Skeletal muscle satellite cell (primary cell): ENCODE data around the gene NUP214. TPM values are rescaled to one million over a fixed set of nuclear protein-coding genes. Genes with fewer than 3 reads are reported as not detected.

Experiments
- H3K27me3 ChIP-seq: 2 replicates; pipeline ENCODE4 v1.7.0; 2013; ENCODE audit warnings: low read length; ENCODE audit not compliant: control insufficient read depth, insufficient read depth
- H3K36me3 ChIP-seq: 2 replicates; pipeline ENCODE4 v1.7.0; 2013; ENCODE audit warnings: mild to moderate bottlenecking, control low read depth, low read length; ENCODE audit not compliant: insufficient read depth
- H3K4me1 ChIP-seq: 2 replicates; pipeline ENCODE4 v1.7.0; 2013; ENCODE audit warnings: low read length; ENCODE audit not compliant: control insufficient read depth, insufficient read depth
- H3K4me2 ChIP-seq: 2 replicates; pipeline ENCODE4 v1.7.0; 2013; ENCODE audit warnings: mild to moderate bottlenecking, low read length
- H3K4me3 ChIP-seq: 2 replicates; pipeline ENCODE4 v1.7.0; 2013; ENCODE audit warnings: low read length
- H3K9ac ChIP-seq: 2 replicates; pipeline ENCODE4 v1.7.0; 2013; ENCODE audit warnings: mild to moderate bottlenecking, low read depth, low read length, moderate library complexity
- H3K9me3 ChIP-seq: replicated peaks from 2 replicates; pipeline ENCODE4 v1.7.0; 2013; ENCODE audit warnings: mild to moderate bottlenecking, control low read depth, low read length
- small RNA-seq: library from RNA; depleted of rRNA; stranded (forward); fragments of <200 nt; gene quantifications from one replicate; pipeline ENCODE3, GENCODE V24; 2012

Gene NUP214

DNA sequence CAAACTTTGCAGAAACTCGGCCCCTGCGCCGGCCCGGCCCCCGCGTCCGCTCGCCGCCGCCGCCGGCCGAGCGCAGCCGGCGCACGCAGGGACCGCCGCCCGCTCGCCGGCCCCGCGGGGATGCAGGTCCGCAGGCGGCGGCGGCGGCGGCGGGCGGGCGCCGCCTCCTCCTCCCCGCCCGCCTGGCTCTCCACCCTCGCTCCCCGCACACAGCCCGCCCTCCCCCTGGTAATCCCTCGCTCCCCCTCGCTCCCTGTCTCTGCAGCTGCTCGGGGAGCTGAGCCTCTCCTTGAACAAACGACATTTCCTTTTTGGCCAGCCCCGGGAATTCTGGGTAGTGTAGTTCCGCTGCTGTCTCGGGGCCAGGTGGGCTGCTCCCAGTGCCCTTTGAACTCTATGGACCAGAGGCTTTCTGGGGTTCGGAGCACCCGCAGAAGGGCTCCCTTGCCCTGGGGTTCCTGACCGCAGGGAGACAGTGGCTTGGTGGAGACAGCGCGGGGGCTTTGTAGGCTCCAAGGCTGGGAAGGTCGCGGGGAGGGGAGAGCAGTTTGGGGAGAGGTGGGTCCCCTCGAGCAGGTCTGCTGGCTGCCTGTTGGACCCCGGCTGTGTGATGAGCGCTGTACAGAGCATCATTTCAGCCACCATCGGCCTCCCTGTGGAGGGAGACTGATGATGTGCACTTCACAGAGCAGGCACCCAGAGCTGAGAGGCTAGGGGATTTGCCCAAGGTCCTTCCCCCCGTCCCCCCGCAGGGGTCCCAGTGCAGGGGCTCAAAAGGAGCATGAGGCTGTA lies 152.7 kb downstream of the NUP214 start:
- Histone ChIP-seq H3K9me3 (no peaks in the 10 kb centered on the region), H3K4me2 (peak overlapping the region; percentile 73), H3K9ac (no peak overlapping the region), H3K36me3 (no peaks in the 10 kb centered on the region), H3K4me1 (no peaks in the 10 kb centered on the region), H3K27me3 (peaks cover 47% of the 10 kb centered on the region), H3K4me3 (peak overlapping the region; percentile 65)

DNA sequence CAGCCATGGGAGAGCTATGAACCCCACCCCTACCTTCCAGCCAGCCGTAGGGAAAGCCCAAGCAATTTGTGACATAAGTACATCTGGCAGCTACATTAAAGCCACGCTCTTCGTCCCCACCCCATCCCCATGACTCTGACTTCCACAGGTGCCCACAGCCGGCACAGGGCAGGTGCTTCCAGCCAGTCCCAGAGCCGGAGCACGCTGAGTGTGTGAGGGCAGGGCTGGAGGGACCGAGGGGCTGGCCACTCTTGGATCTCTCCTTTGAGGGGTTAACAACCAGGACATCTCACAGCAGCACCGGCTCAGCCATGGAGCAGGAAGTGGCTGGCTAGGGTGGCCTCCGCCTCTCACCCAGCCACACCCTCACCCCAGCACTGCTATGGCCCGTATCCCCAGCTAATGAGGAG lies 153.3 kb downstream of the NUP214 start:
- Histone ChIP-seq H3K4me2 (no peak overlapping the region), H3K9me3 (no peaks in the 10 kb centered on the region), H3K27me3 (peaks cover 50% of the 10 kb centered on the region), H3K36me3 (no peaks in the 10 kb centered on the region), H3K4me3 (no peak overlapping the region), H3K9ac (no peak overlapping the region), H3K4me1 (no peaks in the 10 kb centered on the region)

DNA sequence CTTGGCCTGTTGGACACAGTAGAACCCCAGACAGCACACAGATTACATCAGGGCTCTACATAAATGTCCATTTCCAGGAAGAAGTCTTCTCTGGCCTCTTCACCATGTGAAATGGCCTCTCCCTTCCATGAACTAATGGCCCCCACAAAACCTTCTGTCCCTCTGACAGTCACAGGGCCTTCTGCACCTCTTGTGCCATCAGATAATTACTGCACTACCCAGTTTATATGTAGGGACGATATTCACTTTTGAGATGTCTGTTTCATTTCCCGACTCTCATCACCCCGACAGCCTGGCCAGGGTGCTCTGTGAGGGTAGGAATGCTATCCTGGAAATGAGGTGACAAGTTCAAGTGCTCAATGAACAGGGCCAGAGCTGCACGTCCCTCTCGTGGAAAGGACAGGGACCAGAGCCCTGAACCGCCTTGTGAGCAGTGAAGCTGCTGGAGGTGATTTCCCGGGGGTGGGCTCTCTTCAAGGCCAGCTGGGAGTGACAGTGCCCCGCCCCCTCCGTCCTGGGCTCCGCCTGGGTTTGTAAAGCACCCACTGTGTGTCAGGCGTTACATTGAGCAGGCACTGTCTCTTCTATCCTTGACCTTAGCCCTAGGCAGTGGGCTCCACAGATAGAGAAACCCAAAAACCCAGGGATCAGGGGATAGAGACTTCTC lies 153.9 kb downstream of the NUP214 start:
- Histone ChIP-seq H3K9ac (no peak overlapping the region), H3K27me3 (peaks cover 47% of the 10 kb centered on the region), H3K4me2 (no peak overlapping the region), H3K36me3 (no peaks in the 10 kb centered on the region), H3K9me3 (no peaks in the 10 kb centered on the region), H3K4me3 (no peak overlapping the region), H3K4me1 (no peaks in the 10 kb centered on the region)

DNA sequence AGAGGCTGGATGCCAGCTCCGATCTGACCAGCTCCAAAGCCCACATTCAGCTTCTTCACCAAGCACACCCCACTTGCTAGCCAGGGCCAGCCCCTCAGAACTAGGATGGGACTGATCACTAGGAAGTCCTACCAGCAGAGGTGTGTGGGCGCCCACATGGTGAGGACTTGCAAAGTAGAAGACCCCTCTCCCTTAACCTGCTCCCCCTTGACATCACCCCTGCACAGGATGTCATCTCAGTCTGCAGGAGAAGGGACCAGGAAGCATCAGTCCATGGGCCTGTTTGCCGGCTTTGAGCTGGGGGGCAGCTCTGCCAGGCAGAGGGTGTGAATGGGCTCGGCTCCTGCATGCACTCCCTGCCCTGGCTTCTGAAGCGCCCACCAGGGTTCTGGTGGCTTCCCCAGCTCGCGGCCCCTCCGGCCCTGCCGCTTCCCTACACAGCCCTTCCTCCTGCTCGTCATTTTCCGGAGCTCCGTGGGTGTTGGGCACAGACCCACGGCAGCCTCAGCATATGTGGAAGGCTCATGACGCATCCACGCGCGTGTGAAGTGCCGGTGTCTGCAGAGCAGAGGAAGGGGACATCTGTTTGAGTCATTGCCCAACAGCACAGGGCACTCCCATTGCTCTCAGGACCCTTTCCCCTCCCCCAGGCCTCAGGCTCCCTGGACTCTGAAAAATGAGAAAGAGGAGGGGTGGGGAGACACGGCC lies 154.6 kb downstream of the NUP214 start:
- Histone ChIP-seq H3K4me3 (no peak overlapping the region), H3K4me1 (no peaks in the 10 kb centered on the region), H3K9me3 (no peaks in the 10 kb centered on the region), H3K9ac (no peak overlapping the region), H3K36me3 (no peaks in the 10 kb centered on the region), H3K27me3 (peaks cover 45% of the 10 kb centered on the region), H3K4me2 (no peak overlapping the region)

DNA sequence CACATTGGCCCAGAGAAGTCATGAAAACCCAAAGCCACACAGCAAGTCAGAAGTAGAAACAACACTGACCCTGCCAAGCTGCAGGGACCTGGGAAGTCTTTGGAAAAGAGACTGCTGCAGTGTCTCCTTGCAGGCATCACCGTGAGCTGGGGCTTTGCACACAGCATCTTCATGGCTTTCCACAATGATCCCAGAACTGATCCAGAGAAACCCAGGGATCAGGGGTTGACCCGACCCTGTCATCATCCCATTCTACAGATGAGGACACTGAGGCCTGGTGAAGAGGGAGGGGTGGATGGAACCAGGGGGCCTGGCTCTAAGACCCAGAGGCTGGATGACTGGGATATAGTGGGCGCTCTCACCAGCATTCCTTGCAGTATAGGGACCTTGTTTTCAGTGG lies 155.3 kb downstream of the NUP214 start:
- H3K27me3 ChIP-seq, result peaks cover 41% of the 10 kb centered on the region
- H3K4me3 ChIP-seq, result no peak overlapping the region

DNA sequence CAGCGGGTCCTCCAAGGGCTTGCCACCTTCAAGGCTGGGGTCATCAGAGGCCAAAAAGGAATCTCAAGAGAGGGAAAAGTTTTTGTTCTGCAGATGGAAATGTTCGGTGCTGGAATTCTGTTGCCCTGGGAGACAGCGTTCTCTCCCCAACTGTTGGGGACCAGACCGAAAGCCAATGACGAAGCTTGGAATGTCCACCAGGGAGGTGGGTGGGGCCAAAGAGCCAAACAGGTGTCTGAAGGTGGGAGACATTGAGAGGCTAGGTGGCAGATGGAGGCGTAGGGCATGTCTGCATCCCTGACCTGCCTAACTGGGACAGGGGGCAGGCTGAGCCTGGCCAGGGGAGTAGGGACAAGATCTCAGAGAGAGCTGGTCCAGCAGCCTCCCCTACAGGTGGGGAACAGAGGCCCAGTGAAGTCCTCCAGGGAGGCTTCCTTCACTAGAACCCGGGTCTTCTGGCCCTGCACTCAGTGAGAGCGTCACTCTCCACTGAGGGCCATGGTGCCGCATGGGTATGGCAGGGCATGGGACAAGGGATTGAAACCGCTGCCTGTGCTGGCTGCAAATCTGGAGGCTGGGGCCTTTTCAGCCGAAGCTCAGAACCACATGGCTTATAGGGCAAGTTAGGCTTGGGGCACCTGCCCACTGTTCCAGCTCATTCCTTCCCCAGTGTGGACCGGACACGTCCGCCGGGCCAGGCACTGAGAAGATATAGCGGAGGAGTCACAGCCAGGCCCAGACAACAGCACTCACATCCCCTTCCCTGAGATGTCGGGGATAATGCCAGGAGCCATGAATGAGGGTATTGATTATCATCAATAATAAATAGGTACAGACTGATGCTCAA lies 156.0 kb downstream of the NUP214 start:
- H3K4me2 ChIP-seq, result no peak overlapping the region
- H3K9me3 ChIP-seq, result no peaks in the 10 kb centered on the region
- no peaks in the 10 kb centered on the region for H3K36me3 ChIP-seq
- peaks cover 34% of the 10 kb centered on the region for H3K27me3 ChIP-seq
- no peaks in the 10 kb centered on the region for H3K4me1 ChIP-seq
- H3K9ac ChIP-seq, result no peak overlapping the region
- no peak overlapping the region for H3K4me3 ChIP-seq

More for the DNA sequence above, 155.3 kb downstream of the NUP214 start:
- Histone ChIP-seq H3K4me2 (no peak overlapping the region), H3K9ac (no peak overlapping the region), H3K4me1 (no peaks in the 10 kb centered on the region), H3K36me3 (no peaks in the 10 kb centered on the region), H3K9me3 (no peaks in the 10 kb centered on the region)

DNA sequence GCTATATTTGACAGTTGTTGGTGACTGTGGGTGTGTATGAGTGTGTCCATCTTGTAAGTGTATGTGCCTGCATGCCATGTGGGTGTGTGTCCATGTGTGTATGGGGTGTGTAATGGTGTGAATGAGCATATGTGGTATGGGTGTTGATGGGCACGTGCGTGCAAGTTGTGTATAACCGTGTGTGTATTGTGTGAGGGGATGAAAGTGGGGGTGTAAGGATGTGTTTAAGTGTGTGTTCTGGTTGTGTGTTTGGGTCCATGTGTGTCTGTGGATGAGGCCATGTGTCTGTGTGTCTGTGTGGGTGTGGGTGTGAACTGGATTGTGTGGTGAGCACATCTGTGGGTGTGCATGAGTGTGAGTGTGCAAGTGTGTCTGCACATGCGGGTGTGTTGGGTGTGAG lies 156.8 kb downstream of the NUP214 start:
- Histone ChIP-seq H3K27me3 (peaks cover 33% of the 10 kb centered on the region), H3K4me3 (no peak overlapping the region), H3K36me3 (no peaks in the 10 kb centered on the region), H3K4me2 (no peak overlapping the region), H3K9me3 (no peaks in the 10 kb centered on the region), H3K9ac (no peak overlapping the region), H3K4me1 (no peaks in the 10 kb centered on the region)

DNA sequence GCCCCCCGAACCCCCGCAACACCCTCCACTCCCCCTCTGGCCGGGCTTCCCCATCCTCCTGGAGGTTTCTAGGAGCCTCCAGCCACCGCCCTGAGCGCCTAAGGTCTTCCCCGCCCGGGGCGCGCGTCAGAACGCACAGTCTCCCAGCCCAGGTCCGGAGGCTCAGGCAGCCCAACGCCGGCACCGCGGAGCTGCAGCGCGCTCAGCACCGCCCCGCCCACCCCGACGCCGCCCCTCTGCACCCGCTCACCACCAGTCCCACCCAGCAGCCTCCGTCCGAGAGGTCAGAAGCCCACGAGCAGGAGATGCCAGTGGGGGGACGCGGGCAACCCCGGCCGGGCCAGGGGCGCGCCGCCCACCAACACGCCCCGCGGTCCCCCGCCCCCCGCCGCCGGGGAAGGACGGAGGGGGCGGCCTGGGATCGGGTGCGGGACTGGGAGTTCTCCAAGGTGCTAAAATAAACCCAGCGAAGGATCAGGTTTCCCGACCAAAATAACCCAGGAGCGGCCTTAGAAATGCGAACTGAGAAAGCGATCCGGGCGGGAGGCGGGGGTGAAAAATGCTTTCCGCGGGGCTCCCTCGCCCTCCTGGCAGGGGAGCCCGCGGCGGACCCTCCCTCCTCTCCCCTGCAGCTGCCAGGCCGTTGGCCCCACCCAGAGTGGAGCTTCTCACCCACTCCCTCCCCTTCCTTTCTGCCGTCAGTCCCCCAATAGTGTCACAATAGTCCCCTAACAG lies 157.5 kb downstream of the NUP214 start:
- Histone ChIP-seq H3K9ac (no peak overlapping the region), H3K4me3 (peak overlapping the region; percentile 43), H3K36me3 (no peaks in the 10 kb centered on the region), H3K27me3 (peaks cover 33% of the 10 kb centered on the region), H3K4me2 (peak overlapping the region; percentile 48), H3K4me1 (no peaks in the 10 kb centered on the region), H3K9me3 (no peaks in the 10 kb centered on the region)

Small RNAs within 50 kb of the gene (small RNA-seq; reads per million reads assigned to genes)
- not detected for gene RNU6-881P
